Ovary (tissue), 9 donors: ENCODE data around the gene GRK4. TPM values are rescaled to one million over a fixed set of nuclear protein-coding genes. Genes with fewer than 3 reads are reported as not detected.

Experiments used
- DNase-seq, 5 donors: peaks; one replicate each; pipeline ENCODE4 v3.0.0-alpha.2; 2019 to 2020
- H3K27ac ChIP-seq, 2 donors: fragments of 200-600 bp; one replicate each; pipeline versions ENCODE4 v1.5.1 to v1.8.0; 2019 to 2022
- H3K27me3 ChIP-seq: fragments of 200-600 bp; one replicate; pipeline ENCODE4 v1.8.0; 2022
- H3K36me3 ChIP-seq: fragments of 200-600 bp; sonication (generic); one replicate; pipeline ENCODE4 v1.5.1; 2019
- H3K4me1 ChIP-seq: one replicate; pipeline ENCODE4 v1.8.1; 2013; ENCODE audit warnings: mild to moderate bottlenecking, moderate library complexity; ENCODE audit not compliant: insufficient read depth
- H3K4me3 ChIP-seq: fragments of 200-600 bp; sonication (generic); one replicate; pipeline ENCODE4 v1.5.1; 2017
- H3K9me3 ChIP-seq, 2 donors: fragments of 200-600 bp in 1 of 2; sonication (generic) in 1 of 2; one replicate each; pipeline versions ENCODE4 v1.5.1 to v1.8.1; 2013 to 2019; ENCODE audit warnings: mild to moderate bottlenecking in 1 of 2, moderate library complexity in 1 of 2
- EP300 ChIP-seq: sonication (generic); formaldehyde crosslinking; IDR thresholded peaks from one replicate; pipeline ENCODE4 v1.6.1; 2017; ENCODE audit warnings: antibody characterized with exemption
- POLR2A ChIP-seq: fragments of 450-650 bp; IDR thresholded peaks from one replicate; pipeline ENCODE4 v1.6.1; 2017; ENCODE audit warnings: antibody characterized with exemption, mild to moderate bottlenecking, moderate library complexity
- WGBS, 3 donors: extraction: QIAGEN DNeasy Blood & Tissue Kit in 1 of 3; methylation state at CpG; one replicate each; pipeline versions ENCODE4 v1.1.5 to v1.1.7; 2013 to 2017; 5-methylcytosine and 5-hydroxymethylcytosine counted together
- intact Hi-C, 4 donors: fragments of 100-400 bp; cut with DNase I; formaldehyde crosslinking; loops; one replicate each; pipeline versions ENCODE4 v1.11.0 to v1.15.1; 2022 to 2023
- polyA plus RNA-seq, 2 donors: library from polyadenylated mRNA; stranded (reverse); fragments of 200-250 nt in 1 of 2; fragments of 350-450 nt in 1 of 2; fragmentation: Illumina TruSeq in 1 of 2; extraction: RNeasy Lipid Tissue Mini Kit (QIAGEN cat#74804) in 1 of 2; gene quantifications; one replicate each; pipeline ENCODE4 v1.2.3, GENCODE V29; 2013 to 2014
- total RNA-seq, 7 donors: library from RNA; depleted of rRNA in 2 of 7; stranded (reverse); fragments of >200 nt in 2 of 7; fragmentation: NEBNext Ultra II Directional in 3 of 7; extraction: Animal tissue kit (Norgen Biotek cat#: 25700) in 3 of 7; gene quantifications; one replicate each; pipeline versions ENCODE4 v1.1.0 to v1.2.4, GENCODE V29; 2016 to 2023
- TF ChIP-seq, protein P1 (sequence below), 3 donors: fragments of 450-650 bp in 2 of 3; fragments of 200-600 bp in 1 of 3; IDR thresholded peaks; one replicate each; pipeline versions ENCODE4 v1.5.1 to v1.8.0; 2016 to 2022; ENCODE audit warnings: antibody characterized with exemption in 3 of 3, mild to moderate bottlenecking in 1 of 3
- donor health status: DM: no; HTN: no; CAD: no; lungs with moderate emphysema.
- donor health status: DM: no; HTN: no; CAD: no.
- donor health status: Bipolar disorder and iron deficiency.
- donor health status: DM: yes; HTN: yes; CAD: no.
- donor health status: DM: no; HTN: no; CAD: no.
- donor health status: DM: yes; HTN: yes; CAD: no.

GRK4 gene
- total and polyA plus RNA-seq, 9 donors: 3.3 to 17.6 (median 6.9) TPM

DNA sequence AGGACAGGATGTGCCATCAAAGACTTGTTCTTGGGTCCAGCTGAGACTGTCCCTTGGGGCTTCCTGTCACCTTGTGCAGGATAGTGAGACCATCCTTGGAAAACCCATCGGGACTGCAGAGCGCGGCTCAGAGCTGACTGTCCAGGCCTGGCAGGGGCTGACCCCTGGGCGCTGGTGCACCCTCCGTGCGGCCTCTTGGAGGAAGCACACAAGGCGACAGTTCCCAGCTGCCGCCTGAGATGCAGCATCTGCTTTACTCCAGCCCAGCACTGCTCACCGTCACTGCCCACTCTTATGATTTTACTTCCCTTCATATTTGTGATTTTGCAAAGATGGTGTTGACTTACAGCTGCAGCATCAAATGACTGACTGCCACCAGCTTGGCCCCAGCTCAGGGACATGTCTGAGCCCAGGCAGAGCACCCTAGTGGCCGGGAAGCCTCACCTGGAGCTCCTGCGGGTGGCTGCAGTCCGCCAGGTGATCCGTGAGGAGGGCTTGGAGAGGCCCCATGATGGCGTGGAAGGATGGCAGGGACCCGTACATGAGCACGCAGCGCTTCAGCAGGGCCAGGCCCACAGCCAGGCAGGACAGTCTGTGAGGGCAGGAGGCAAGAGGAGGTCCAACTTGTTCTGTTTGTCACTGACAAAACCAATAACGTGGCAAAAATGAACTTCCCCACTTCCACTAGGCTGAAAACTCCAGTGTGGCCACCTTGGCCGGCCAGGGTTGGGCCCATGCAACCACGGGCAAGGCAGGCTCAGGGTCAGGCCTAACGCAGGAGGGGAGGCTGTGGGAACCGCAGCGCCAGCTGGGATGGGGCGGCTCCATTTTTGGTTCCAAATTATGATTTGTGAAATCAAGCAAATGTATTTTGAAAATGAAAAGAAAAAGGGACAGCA is 22.0 kb upstream of the GRK4 start:
- Histone ChIP-seq H3K4me3 (no peak overlapping the region), H3K4me1 (no peaks in the 10 kb centered on the region), H3K27ac (no peak overlapping the region), H3K9me3 (no peaks in the 10 kb centered on the region), H3K36me3 (no peaks in the 10 kb centered on the region), H3K27me3 (no peaks in the 10 kb centered on the region)
- TF ChIP-seq EP300 (no peak), POLR2A (no peak)
- TF ChIP-seq, protein P1, sequence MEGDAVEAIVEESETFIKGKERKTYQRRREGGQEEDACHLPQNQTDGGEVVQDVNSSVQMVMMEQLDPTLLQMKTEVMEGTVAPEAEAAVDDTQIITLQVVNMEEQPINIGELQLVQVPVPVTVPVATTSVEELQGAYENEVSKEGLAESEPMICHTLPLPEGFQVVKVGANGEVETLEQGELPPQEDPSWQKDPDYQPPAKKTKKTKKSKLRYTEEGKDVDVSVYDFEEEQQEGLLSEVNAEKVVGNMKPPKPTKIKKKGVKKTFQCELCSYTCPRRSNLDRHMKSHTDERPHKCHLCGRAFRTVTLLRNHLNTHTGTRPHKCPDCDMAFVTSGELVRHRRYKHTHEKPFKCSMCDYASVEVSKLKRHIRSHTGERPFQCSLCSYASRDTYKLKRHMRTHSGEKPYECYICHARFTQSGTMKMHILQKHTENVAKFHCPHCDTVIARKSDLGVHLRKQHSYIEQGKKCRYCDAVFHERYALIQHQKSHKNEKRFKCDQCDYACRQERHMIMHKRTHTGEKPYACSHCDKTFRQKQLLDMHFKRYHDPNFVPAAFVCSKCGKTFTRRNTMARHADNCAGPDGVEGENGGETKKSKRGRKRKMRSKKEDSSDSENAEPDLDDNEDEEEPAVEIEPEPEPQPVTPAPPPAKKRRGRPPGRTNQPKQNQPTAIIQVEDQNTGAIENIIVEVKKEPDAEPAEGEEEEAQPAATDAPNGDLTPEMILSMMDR (IDR thresholded peaks at IDR 0.05): no peak
- intact Hi-C loops: no loop called here
- 77 to 82% (median 79%) methylated on average over 24 of the region's 24 CpGs for WGBS, 3 donors
- peak in 3 of 5 donors; percentile 14 to 37 (median 17) for DNase-seq

DNA sequence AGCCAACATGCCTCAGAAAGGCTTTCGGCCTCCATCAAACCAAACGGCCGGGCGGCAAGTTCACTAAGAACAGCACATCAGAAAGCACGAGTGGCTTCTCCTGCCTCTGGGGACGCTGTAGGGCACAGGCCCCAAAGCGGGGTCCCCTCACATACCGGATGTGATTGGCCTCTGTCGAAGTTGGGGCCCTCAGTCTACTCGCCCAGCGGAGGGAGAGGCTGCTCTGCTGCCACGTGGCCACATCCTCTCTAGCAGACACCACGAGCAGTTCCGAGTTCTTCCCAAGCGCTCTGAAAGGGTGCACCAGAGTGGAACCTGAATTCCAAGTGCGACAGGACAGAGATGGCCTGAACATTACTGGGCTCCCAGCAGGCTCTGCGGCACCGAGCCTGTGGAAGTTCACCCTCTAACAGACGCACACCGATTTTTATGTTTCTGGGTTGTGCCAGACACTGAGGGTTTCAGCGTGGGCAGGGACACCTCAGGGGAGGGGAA is 21.3 kb upstream of the GRK4 start:
- no peak overlapping the region for H3K4me3 ChIP-seq
- H3K4me1 ChIP-seq: no peaks in the 10 kb centered on the region
- intact Hi-C loops: no loop called here
- H3K36me3 ChIP-seq: no peaks in the 10 kb centered on the region
- no peak for TF ChIP-seq POLR2A
- TF ChIP-seq, protein P1 (IDR thresholded peaks at IDR 0.05): no peak
- TF ChIP-seq EP300: no peak
- no peaks in the 10 kb centered on the region for H3K27me3 ChIP-seq
- H3K27ac ChIP-seq: no peak overlapping the region
- H3K9me3 ChIP-seq: no peaks in the 10 kb centered on the region
- WGBS, 3 donors: 85 to 90% (median 89%) methylated on average over 21 of the region's 21 CpGs
- peak in 3 of 5 donors; percentile 13 to 30 (median 16) for DNase-seq

DNA sequence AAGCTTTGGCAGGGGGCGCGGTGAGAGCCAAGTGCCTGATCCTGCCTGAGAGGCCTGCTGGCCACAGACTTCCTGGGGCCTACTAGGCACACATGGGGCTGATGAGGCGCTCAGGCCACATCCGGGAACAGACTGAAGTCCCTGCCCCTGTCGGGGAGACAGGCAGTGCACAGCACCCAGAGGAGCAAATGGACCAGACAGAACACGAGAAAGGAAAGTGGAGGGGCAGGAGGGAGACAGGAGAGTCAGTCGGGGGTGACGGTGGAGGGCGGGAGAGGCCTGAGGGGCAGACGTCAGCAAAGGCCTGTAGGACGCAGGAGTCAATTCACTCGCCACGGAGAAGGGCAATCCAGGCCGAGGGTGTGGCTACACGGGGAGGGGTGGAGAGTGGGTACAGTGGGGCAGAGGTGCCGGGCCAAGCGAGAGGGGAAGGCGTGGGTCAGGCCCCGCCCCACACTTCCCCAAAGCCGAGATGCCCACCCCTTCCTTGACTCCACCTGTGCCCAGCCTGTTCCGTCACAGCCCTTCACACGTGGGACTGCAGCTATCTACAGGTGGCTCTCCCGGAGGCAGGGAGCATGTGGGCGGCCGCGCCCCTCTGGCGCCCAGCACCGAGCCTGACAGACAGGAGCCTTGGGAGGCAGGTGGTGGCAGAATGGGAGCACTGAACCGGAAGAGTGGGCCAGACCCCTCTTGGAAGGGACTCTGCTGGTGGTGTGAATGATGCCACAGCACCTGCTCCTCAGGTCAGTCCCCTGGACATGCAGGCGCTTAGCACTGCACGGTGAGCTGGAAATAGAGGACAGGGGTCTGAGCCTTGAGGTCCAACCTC is 20.6 kb upstream of the GRK4 start:
- no peak overlapping the region for H3K27ac ChIP-seq
- H3K9me3 ChIP-seq: no peaks in the 10 kb centered on the region
- H3K27me3 ChIP-seq: no peaks in the 10 kb centered on the region
- intact Hi-C loops: no loop called here
- H3K36me3 ChIP-seq: no peaks in the 10 kb centered on the region
- 82 to 90% (median 82%) methylated on average over 31 of the region's 31 CpGs for WGBS, 3 donors
- TF ChIP-seq POLR2A (no peak), EP300 (no peak)
- TF ChIP-seq, protein P1 (IDR thresholded peaks at IDR 0.05): no peak
- DNase-seq: peak in 3 of 5 donors; percentile 20 to 41 (median 24)
- H3K4me3 ChIP-seq: no peak overlapping the region
- H3K4me1 ChIP-seq: no peaks in the 10 kb centered on the region

DNA sequence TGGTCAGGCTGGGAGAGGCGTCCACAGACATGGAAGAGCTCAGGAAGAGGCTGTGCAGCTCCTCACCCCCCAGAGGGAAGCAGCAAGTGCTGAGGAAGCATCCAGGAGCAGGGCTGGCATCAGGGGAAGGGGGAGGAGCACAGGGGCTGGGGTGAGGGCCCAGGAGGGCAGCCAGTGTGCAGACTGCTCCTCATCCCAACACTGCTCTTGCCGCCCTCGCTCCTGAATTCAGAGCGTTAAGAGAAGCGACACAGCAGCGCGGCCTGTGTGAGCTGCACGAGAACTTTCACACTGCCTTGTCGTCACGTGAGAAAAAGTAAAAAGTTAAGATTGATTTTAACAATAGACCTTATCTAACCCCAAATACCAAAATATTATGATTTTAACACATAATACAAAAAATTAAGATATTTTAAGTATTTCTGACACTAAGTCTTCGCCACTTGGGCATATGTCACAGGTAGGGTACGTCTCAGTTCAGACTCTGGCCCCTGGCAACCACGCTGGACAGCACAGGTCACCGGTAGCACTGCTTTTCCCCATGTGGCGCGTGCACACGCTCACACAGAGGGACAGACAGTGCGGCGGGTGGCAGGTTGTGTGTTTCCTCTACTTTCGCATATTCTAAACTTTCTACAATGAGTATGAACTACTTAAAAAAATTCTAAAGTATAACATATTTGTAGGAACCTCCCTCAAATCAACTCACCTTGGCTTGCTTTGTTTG is 19.8 kb upstream of the GRK4 start:
- intact Hi-C loops: no loop called here
- Histone ChIP-seq H3K9me3 (no peaks in the 10 kb centered on the region), H3K36me3 (no peaks in the 10 kb centered on the region), H3K4me1 (no peaks in the 10 kb centered on the region), H3K4me3 (no peak overlapping the region), H3K27me3 (no peaks in the 10 kb centered on the region), H3K27ac (no peak overlapping the region)
- 92 to 96% (median 92%) methylated on average over 20 of the region's 20 CpGs for WGBS, 3 donors
- TF ChIP-seq EP300 (no peak), POLR2A (no peak)
- TF ChIP-seq, protein P1 (IDR thresholded peaks at IDR 0.05): no peak
- DNase-seq: peak in 2 of 5 donors; percentile 13 to 33
